Head of caudate nucleus (tissue), 42 donors: ENCODE results near the gene SDC3.
"Not testable (repeated sequence)": the region's sequence is repeated elsewhere in the genome, so short reads cannot be mapped to it uniquely, and the experiment has no call there.

Experiments used
- DNase-seq, 42 donors: peaks; one replicate each; pipeline versions ENCODE4 v3.0.0 to v3.0.0-alpha.2; 2020 to 2021; ENCODE audit warnings: mixed read lengths in 7 of 42
- intact Hi-C: fragments of 100-400 bp; cut with DNase I; formaldehyde crosslinking; loops from one replicate; pipeline ENCODE4 v1.15.0; 2022

SDC3 gene

GRCh38 chr1:30908696-30909364 is at the start of gene SDC3:
Gene SDC3, minus strand, starts transcription at chr1:30908758. Its CDS starts 172 bp downstream, at chr1:30908586.
- intact Hi-C loops, result no loop called here
- peak in 2 of 42 donors; percentile 12 to 51 for DNase-seq

- intact Hi-C loops, result no loop called here
- DNase-seq, result no peak
These were observed 49.1 kb upstream of the SDC3 start for GRCh38 chr1:30957560-30958222.

- no peak for DNase-seq
- intact Hi-C loops, result no loop called here
These were observed 47.0 kb upstream of the SDC3 start for GRCh38 chr1:30955448-30956015.

GRCh38 chr1:30953685-30954084 is 45.1 kb upstream of the SDC3 start:
- intact Hi-C loops, result no loop called here
- no peak for DNase-seq

- peak in 23 of 42 donors; percentile 20 to 77 (median 46) for DNase-seq
- intact Hi-C loops, result no loop called here
These were observed 43.5 kb upstream of the SDC3 start for GRCh38 chr1:30952098-30952497.

- DNase-seq, result no peak
- intact Hi-C loops, result no loop called here
These were observed 42.1 kb upstream of the SDC3 start for GRCh38 chr1:30950700-30951099.

GRCh38 chr1:30950053-30950452 is 41.5 kb upstream of the SDC3 start:
- intact Hi-C loops, result no loop called here
- DNase-seq, result no peak

- DNase-seq, intact Hi-C loops: not testable (repeated sequence)
These were observed 40.9 kb upstream of the SDC3 start for GRCh38 chr1:30949487-30949838.

GRCh38 chr1:30948813-30949486 is 40.4 kb upstream of the SDC3 start:
- DNase-seq, intact Hi-C loops: not testable (repeated sequence)

- intact Hi-C loops, result no loop called here
These were observed 39.7 kb upstream of the SDC3 start for GRCh38 chr1:30948278-30948677.

GRCh38 chr1:30947212-30947611 is 38.7 kb upstream of the SDC3 start:
- intact Hi-C loops, result no loop called here
- DNase-seq, result no peak

More at GRCh38 chr1:30948278-30948677, 39.7 kb upstream of the SDC3 start:
- no peak for DNase-seq

GRCh38 chr1:30942326-30942963 is 33.9 kb upstream of the SDC3 start:
- no peak for DNase-seq
- intact Hi-C loops, result no loop called here

GRCh38 chr1:30940541-30940940 is 32.0 kb upstream of the SDC3 start:
- no peak for DNase-seq

GRCh38 chr1:30936541-30937171 is 28.1 kb upstream of the SDC3 start:
- intact Hi-C loops, result no loop called here
- no peak for DNase-seq

More at GRCh38 chr1:30940541-30940940, 32.0 kb upstream of the SDC3 start:
- intact Hi-C loops, result no loop called here

GRCh38 chr1:30935758-30936157 is 27.2 kb upstream of the SDC3 start:
- intact Hi-C loops, result not testable (repeated sequence)

GRCh38 chr1:30934613-30935012 is 26.1 kb upstream of the SDC3 start:
- DNase-seq, result no peak
- intact Hi-C loops, result no loop called here

More at GRCh38 chr1:30935758-30936157, 27.2 kb upstream of the SDC3 start:
- DNase-seq, result not testable (repeated sequence)

GRCh38 chr1:30933874-30934252 is 25.3 kb upstream of the SDC3 start:
- intact Hi-C loops, result no loop called here
- no peak for DNase-seq

- DNase-seq, result no peak
- intact Hi-C loops, result no loop called here
These were observed 22.1 kb upstream of the SDC3 start for GRCh38 chr1:30930631-30931173.
